A549 (cell line): ENCODE measurements around the gene LRIG3. TPM values are rescaled to one million over a fixed set of nuclear protein-coding genes. Genes with fewer than 3 reads are reported as not detected.

Experiments used
- ATAC-seq, 2 experiments: fragments of 200-7000 bp in 1 of 2; fragments of >200 bp in 1 of 2; cut with Nextera tagmentation in 1 of 2; cut with Tn5 transposase in 1 of 2; 3 replicates each; pipeline versions ENCODE4 v1.8.0 to v1.9.1; 2018 to 2020; ENCODE audit warnings: mild to moderate bottlenecking in 1 of 2, moderate library complexity in 1 of 2
- CTCF ChIA-PET: fragments of 300-600 bp; sonication (Branson Sonifier 250); formaldehyde crosslinking; extraction: SDS; loops from one replicate; lab custom pipeline; 2021; ENCODE audit warnings: antibody characterized with exemption, inconsistent platforms; lab: Yijun Ruan, JAX
- POLR2A ChIA-PET: fragments of 350-600 bp; formaldehyde crosslinking; extraction: SDS; loops from one replicate; lab custom pipeline; 2021; ENCODE audit warnings: antibody characterized with exemption, inconsistent platforms; lab: Yijun Ruan, JAX
- DNase-seq, 2 experiments: peaks; one replicate each; pipeline versions ENCODE4 v3.0.0 to v3.0.0-alpha.2; 2011 to 2016; ENCODE audit warnings: low read depth in 1 of 2, low spot score in 1 of 2
- FAIRE-seq: peaks from 2 replicates; lab custom pipeline; 2011; peaks lifted over from hg19 to GRCh38; lab: Jason Lieb, UNC
- H3K27ac ChIP-seq, 2 experiments: fragments of >200 bp; sonication (Bioruptor Twin); formaldehyde crosslinking; 3 replicates each; pipeline ENCODE4 v1.5.1; 2016 to 2017
- H3K4me1 ChIP-seq: fragments of >200 bp; sonication (Bioruptor Twin); formaldehyde crosslinking; 3 replicates; pipeline ENCODE4 v1.6.1; 2016
- H3K4me2 ChIP-seq: fragments of >200 bp; sonication (Bioruptor Twin); formaldehyde crosslinking; 3 replicates; pipeline ENCODE4 v1.6.1; 2016
- H3K4me3 ChIP-seq: fragments of >200 bp; sonication (Bioruptor Twin); formaldehyde crosslinking; 3 replicates; pipeline ENCODE4 v1.5.1; 2016
- H3K9me3 ChIP-seq: fragments of >200 bp; sonication (Bioruptor Twin); formaldehyde crosslinking; 3 replicates; pipeline ENCODE4 v1.6.1; 2016
- BCL3 ChIP-seq: fragments of >200 bp; sonication (Bioruptor Twin); formaldehyde crosslinking; IDR thresholded peaks from 3 replicates; pipeline ENCODE4 v1.6.1; 2016
- BHLHE40 ChIP-seq: IDR thresholded peaks from 2 replicates; pipeline ENCODE4 v1.6.1; 2012; ENCODE audit warnings: low read depth, low read length, inconsistent platforms
- CBX2 ChIP-seq: fragments of 200-600 bp; sonication (generic); IDR thresholded peaks from 2 replicates; pipeline ENCODE4 v1.6.1; 2016; ENCODE audit warnings: low read depth, mild to moderate bottlenecking, borderline replicate concordance
- CHD4 ChIP-seq: fragments of 200-600 bp; sonication (generic); IDR thresholded peaks from 2 replicates; pipeline ENCODE4 v1.6.1; 2016; ENCODE audit warnings: antibody characterized with exemption, mild to moderate bottlenecking, borderline replicate concordance
- E2F6 ChIP-seq: IDR thresholded peaks from 2 replicates; pipeline ENCODE4 v1.6.1; 2012; ENCODE audit warnings: low read depth, borderline replicate concordance
- ELK1 ChIP-seq: fragments of 150-350 bp; IDR thresholded peaks from 2 replicates; pipeline ENCODE4 v1.6.1; 2014; ENCODE audit warnings: low read depth, mild to moderate bottlenecking, low read length
- EP300 ChIP-seq, 2 experiments: fragments of >200 bp; sonication (Bioruptor Twin); formaldehyde crosslinking; IDR thresholded peaks; 2 replicates in 1 of 2; 3 replicates in 1 of 2; pipeline ENCODE4 v1.6.1; 2016 to 2017
- ESRRA ChIP-seq: fragments of 150-350 bp; IDR thresholded peaks from 2 replicates; pipeline ENCODE4 v1.6.1; 2014; ENCODE audit warnings: mild to moderate bottlenecking, low read length, borderline replicate concordance
- FOSL2 ChIP-seq, 2 experiments: fragments of 450-650 bp in 1 of 2; fragments of >200 bp in 1 of 2; sonication (Bioruptor Twin) in 1 of 2; formaldehyde crosslinking; IDR thresholded peaks; 2 replicates each; pipeline versions ENCODE4 v1.5.0 to v1.6.1; 2016 to 2020; ENCODE audit warnings: mild to moderate bottlenecking in 1 of 2, moderate library complexity in 1 of 2
- HDAC2 ChIP-seq: fragments of 200-600 bp; sonication (generic); IDR thresholded peaks from 2 replicates; pipeline ENCODE4 v1.6.1; 2016
- HEYL ChIP-seq: fragments of 250-450 bp; sonication (Bioruptor Pico); IDR thresholded peaks from 2 replicates; pipeline ENCODE4 v1.8.0; 2021; ENCODE audit warnings: mild to moderate bottlenecking, moderate library complexity
- HOXA7 ChIP-seq: fragments of 250-450 bp; sonication (Bioruptor Pico); IDR thresholded peaks from 2 replicates; pipeline ENCODE4 v1.5.0; 2020; ENCODE audit warnings: mild to moderate bottlenecking, moderate library complexity
- HOXB13 ChIP-seq: fragments of 250-450 bp; sonication (Bioruptor Pico); IDR thresholded peaks from 2 replicates; pipeline ENCODE4 v1.5.0; 2020; ENCODE audit warnings: low read depth, mild to moderate bottlenecking, moderate library complexity
- JUN ChIP-seq, 2 experiments: fragments of >200 bp; sonication (Bioruptor Twin); formaldehyde crosslinking; IDR thresholded peaks; 2 replicates in 1 of 2; 3 replicates in 1 of 2; pipeline ENCODE4 v1.6.1; 2016 to 2017
- KDM1A ChIP-seq: fragments of 200-600 bp; sonication (generic); IDR thresholded peaks from 2 replicates; pipeline ENCODE4 v1.6.1; 2016; ENCODE audit warnings: low read depth, mild to moderate bottlenecking
- KDM5A ChIP-seq: fragments of 200-600 bp; sonication (generic); IDR thresholded peaks from 2 replicates; pipeline ENCODE4 v1.6.1; 2016; ENCODE audit warnings: antibody characterized with exemption, mild to moderate bottlenecking
- MAZ ChIP-seq: fragments of 150-350 bp; IDR thresholded peaks from 2 replicates; pipeline ENCODE4 v1.6.1; 2014; ENCODE audit warnings: antibody characterized with exemption, low read depth, low read length, borderline replicate concordance
- NFE2L2 ChIP-seq: fragments of 150-350 bp; conservative IDR thresholded peaks from 2 replicates; pipeline ENCODE4 v1.6.1; 2014; ENCODE audit warnings: low read length
- NPAS2 ChIP-seq: fragments of 250-450 bp; sonication (Bioruptor Pico); IDR thresholded peaks from 2 replicates; pipeline ENCODE4 v1.8.0; 2022; ENCODE audit warnings: mild to moderate bottlenecking, moderate library complexity, borderline replicate concordance
- PBX3 ChIP-seq: IDR thresholded peaks from 2 replicates; pipeline ENCODE4 v1.6.1; 2012
- POLR2AphosphoS2 ChIP-seq: conservative IDR thresholded peaks from 2 replicates; pipeline ENCODE4 v1.6.1; 2012; ENCODE audit warnings: low read length, improper control_type of control experiment, inconsistent platforms
- RCOR1 ChIP-seq: fragments of 150-350 bp; IDR thresholded peaks from 2 replicates; pipeline ENCODE4 v1.6.1; 2014; ENCODE audit warnings: antibody characterized with exemption, low read length, low read depth
- RFX5 ChIP-seq: fragments of 450-650 bp; IDR thresholded peaks from 2 replicates; pipeline ENCODE4 v1.7.1; 2014; ENCODE audit warnings: antibody characterized with exemption, mild to moderate bottlenecking, moderate library complexity
- SMC3 ChIP-seq: fragments of >200 bp; sonication (Bioruptor Twin); formaldehyde crosslinking; IDR thresholded peaks from 3 replicates; pipeline ENCODE4 v1.6.1; 2018; ENCODE audit warnings: inconsistent platforms
- ZC3H11A ChIP-seq: fragments of 450-650 bp; IDR thresholded peaks from 2 replicates; pipeline ENCODE4 v1.6.1; 2014; ENCODE audit warnings: antibody characterized with exemption, mild to moderate bottlenecking
- WGBS: methylation state at CpG from one replicate; pipeline ENCODE4 v1.1.6; 2017; ENCODE audit errors: missing lambda C conversion rate; 5-methylcytosine and 5-hydroxymethylcytosine counted together
- polyA plus RNA-seq, 4 experiments: library from polyadenylated mRNA; depleted of rRNA in 3 of 4; stranded (reverse); fragments of >200 nt; fragmentation: RNase III in 1 of 4; extraction: RNeasy Plus Mini Kit Qiagen cat#74134 plus additional on column Dnase treatment in 1 of 4; gene quantifications; 2 replicates in 3 of 4; 3 replicates in 1 of 4; pipeline ENCODE4 v1.2.3, GENCODE V29; 2011 to 2017
- TF ChIP-seq, protein P1 (sequence below): fragments of 250-450 bp; sonication (Bioruptor Pico); IDR thresholded peaks from 2 replicates; pipeline ENCODE4 v1.5.0; 2020; ENCODE audit warnings: low read depth, mild to moderate bottlenecking, moderate library complexity
- TF ChIP-seq, protein P2 (sequence below): fragments of >200 bp; sonication (Bioruptor Twin); formaldehyde crosslinking; IDR thresholded peaks from 2 replicates; pipeline ENCODE4 v1.6.1; 2016
- TF ChIP-seq, protein P3 (sequence below): fragments of >200 bp; sonication (Bioruptor Twin); formaldehyde crosslinking; IDR thresholded peaks from 3 replicates; pipeline ENCODE4 v1.5.1; 2016

The LRIG3 gene
- polyA plus RNA-seq, 2 of the 4 experiments (the other 2 are of a cell fraction) = 3.7 to 16.4 TPM

DNA sequence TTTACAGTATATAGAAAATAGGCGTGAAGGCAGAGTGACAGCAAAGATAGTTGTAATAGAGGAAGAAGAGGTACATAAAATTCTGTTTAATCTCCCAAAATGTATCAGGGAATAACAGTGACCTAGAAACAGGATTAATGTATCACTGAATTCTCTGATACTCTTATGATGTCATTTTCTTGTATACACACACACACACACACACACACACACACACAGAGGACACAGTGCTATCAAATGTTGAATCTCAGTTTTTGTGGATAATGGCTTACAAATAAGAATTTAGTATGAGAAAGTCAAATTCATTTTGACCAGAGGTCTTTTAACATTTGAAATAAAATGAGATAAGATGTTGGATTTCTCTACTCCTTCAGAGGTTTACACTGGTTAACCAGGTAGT lies 4.3 kb upstream of the LRIG3 start:
- Histone ChIP-seq H3K4me1 (peaks cover 16% of the 10 kb centered on the region), H3K27ac (no peak overlapping the region), H3K9me3 (no peaks in the 10 kb centered on the region), H3K4me2 (no peak overlapping the region), H3K4me3 (no peak overlapping the region)
- WGBS = 100% methylated on average over 1 of the region's 1 CpG
- ChIA-PET CTCF (interaction anchor here (1.4 kb wide), 1 partner anchor 384 kb away, joined by 3 read pairs; no protein-coding TSS in a partner anchor), POLR2A (no interaction called here)
- ATAC-seq (no peak), DNase-seq (no peak), FAIRE-seq (no peak)
- TF ChIP-seq POLR2AphosphoS2 (no peak), HEYL (no peak), RFX5 (no peak), ELK1 (no peak), BCL3 (no peak), MAZ (no peak), ESRRA (no peak), CHD4 (no peak), HDAC2 (no peak), BHLHE40 (no peak), E2F6 (no peak), RCOR1 (no peak), HOXB13 (CRISPR knock-in tag) (no peak), NFE2L2 (no peak), ZC3H11A (no peak), EP300 (IDR thresholded peaks at IDR 0.05) (no peak), JUN (IDR thresholded peaks at IDR 0.05) (no peak)
- TF ChIP-seq, protein P1, sequence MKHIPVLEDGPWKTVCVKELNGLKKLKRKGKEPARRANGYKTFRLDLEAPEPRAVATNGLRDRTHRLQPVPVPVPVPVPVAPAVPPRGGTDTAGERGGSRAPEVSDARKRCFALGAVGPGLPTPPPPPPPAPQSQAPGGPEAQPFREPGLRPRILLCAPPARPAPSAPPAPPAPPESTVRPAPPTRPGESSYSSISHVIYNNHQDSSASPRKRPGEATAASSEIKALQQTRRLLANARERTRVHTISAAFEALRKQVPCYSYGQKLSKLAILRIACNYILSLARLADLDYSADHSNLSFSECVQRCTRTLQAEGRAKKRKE (CRISPR knock-in tag) = no peak
- TF ChIP-seq, protein P2, sequence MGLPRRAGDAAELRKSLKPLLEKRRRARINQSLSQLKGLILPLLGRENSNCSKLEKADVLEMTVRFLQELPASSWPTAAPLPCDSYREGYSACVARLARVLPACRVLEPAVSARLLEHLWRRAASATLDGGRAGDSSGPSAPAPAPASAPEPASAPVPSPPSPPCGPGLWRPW = no peak

DNA sequence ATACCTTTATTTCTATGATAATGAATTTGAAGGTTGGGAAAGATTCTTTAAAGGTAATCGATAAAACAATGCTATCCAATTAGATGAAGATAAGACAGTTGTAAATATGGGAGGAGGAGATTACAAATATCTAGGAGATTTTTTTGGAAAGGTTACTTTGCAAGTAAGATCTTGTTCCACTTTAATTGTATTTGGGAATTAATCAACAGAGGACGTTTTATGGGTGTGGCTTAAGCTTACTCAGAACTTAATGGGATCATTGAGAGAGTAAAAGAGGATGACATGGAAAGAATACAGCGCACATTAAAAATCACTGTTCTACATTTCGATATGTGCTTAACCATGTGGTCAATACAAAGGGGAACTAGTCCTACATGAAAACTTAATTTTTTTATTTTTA lies 3.5 kb upstream of the LRIG3 start:
- WGBS = 71% methylated on average over 4 of the region's 4 CpGs
- CTCF ChIA-PET = interaction anchor here (1.4 kb wide), 1 partner anchor 384 kb away, joined by 3 read pairs; no protein-coding TSS in a partner anchor
- Histone ChIP-seq H3K27ac (no peak overlapping the region), H3K4me2 (no peak overlapping the region)
- FAIRE-seq = peak; percentile 7
- TF ChIP-seq, protein P2 = no peak
- no peak for TF ChIP-seq HOXB13 (CRISPR knock-in tag)
- no peak for TF ChIP-seq CBX2
- no peak for TF ChIP-seq KDM5A
- TF ChIP-seq NPAS2 = no peak
- TF ChIP-seq HOXA7 (CRISPR knock-in tag) = no peak
- TF ChIP-seq PBX3 = no peak
- no peak for TF ChIP-seq SMC3
- TF ChIP-seq RFX5 = no peak
- no peak for TF ChIP-seq KDM1A
- no peak for TF ChIP-seq CHD4
- TF ChIP-seq, protein P3, sequence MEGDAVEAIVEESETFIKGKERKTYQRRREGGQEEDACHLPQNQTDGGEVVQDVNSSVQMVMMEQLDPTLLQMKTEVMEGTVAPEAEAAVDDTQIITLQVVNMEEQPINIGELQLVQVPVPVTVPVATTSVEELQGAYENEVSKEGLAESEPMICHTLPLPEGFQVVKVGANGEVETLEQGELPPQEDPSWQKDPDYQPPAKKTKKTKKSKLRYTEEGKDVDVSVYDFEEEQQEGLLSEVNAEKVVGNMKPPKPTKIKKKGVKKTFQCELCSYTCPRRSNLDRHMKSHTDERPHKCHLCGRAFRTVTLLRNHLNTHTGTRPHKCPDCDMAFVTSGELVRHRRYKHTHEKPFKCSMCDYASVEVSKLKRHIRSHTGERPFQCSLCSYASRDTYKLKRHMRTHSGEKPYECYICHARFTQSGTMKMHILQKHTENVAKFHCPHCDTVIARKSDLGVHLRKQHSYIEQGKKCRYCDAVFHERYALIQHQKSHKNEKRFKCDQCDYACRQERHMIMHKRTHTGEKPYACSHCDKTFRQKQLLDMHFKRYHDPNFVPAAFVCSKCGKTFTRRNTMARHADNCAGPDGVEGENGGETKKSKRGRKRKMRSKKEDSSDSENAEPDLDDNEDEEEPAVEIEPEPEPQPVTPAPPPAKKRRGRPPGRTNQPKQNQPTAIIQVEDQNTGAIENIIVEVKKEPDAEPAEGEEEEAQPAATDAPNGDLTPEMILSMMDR = no peak
- TF ChIP-seq E2F6 = no peak
- no peak for TF ChIP-seq HEYL
- no peak for TF ChIP-seq ELK1
- TF ChIP-seq FOSL2 (IDR thresholded peaks at IDR 0.05) = no peak
- no peak for TF ChIP-seq FOSL2 (CRISPR knock-in tag; IDR thresholded peaks at IDR 0.05)
- TF ChIP-seq, all 56 proteins: peak for 0
- H3K9me3 ChIP-seq = no peaks in the 10 kb centered on the region
- POLR2A ChIA-PET = no interaction called here
- ATAC-seq = no peak
- DNase-seq = no peak
- no peak overlapping the region for H3K4me3 ChIP-seq
- peaks cover 16% of the 10 kb centered on the region for H3K4me1 ChIP-seq
